ENCODE measurements around the gene CCNF.
A peak's percentile ranks its signal among the peaks of the same experiment; 100 is the strongest.
"Not testable (repeated sequence)": the region's sequence is repeated elsewhere in the genome, so short reads cannot be mapped to it uniquely, and the experiment has no call there.

CCNF gene

DNA sequence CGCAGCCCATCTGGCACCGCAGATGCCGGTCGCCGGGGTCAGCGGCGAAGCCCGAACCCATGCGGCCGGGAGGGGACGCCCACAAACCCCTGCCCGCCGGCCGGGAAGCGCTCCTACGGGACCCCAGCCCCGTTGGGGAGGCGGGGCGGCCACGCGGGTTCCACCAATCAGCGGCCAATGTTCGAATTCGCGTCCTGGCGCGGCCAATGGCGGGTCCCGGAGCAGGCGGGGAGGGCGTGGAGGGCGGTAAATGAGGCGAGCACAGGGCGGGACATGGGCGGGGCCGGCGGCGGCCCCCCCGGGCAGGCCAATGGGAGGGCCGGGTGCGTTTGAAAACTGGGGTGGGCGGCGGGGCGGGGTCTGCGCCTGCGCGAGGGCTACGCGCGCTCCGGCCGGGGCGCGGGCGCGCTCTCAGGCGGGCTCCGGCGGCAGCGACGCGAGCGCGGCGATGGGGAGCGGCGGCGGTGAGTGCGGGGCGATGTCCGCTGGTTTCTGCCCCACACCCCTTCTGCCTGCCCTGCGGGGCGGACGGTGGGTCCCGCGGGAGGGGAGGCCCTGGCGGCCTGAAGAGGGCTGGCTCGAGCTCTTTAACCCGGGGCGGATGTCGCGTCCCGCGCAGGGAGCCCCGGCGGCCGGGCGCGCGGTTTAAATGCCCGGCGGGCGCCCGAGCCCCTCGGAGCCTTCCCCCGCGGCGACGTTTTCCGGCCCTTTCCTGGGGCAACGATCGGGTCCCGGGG lies at the start of gene CCNF:
Gene CCNF, plus strand, starts transcription at position 414 of the 737 bp plus-strand sequence. Its CDS starts 35 bp downstream, at position 449.
- peak; percentile 97 to 98 for DNase-seq

GRCh38 chr16:2383501-2383900 lies 45.7 kb upstream of the CCNF start:
- DNase-seq, result no peak

DNA sequence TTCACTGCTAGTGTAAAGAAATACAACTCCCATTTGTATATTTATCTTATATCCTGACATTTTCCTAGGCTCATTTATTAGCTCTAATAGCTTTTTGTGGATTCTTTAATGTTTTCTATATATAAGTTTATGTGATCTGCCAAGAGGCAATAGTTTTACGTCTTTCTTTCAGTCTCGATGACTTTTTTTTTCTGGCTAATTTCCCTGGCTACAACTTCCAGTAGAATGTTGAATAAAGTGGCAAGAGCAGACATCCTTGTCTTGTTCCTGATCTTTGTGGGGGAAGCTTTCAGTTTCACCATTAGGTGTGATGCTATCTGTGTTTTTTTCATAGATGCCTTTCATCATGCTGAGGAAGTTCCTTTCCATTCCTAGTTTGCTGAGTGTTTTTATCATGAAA lies 44.8 kb upstream of the CCNF start:
- no peak for DNase-seq

GRCh38 chr16:2385190-2385836 lies 43.9 kb upstream of the CCNF start:
- no peak for DNase-seq

DNA sequence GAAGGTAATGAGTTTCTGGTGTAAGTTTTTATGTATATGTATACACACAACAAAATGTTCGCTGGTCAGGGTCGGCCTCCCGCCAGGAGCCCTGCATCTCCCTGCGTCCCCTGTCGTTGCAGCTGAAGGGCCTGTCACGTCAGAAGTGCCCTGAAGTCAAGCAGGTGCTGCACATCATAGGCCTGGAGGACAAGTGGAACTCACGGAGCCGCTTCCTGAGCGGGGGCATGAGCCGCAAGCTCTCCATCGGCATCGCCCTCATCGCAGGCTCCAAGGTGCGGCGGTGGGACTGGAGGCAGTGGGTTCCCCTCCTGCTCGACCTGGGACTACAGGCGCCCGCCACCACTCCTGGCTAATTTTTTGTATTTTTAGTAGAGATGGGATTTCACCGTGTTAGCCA lies 43.3 kb upstream of the CCNF start:
- not testable (repeated sequence) for DNase-seq

DNA sequence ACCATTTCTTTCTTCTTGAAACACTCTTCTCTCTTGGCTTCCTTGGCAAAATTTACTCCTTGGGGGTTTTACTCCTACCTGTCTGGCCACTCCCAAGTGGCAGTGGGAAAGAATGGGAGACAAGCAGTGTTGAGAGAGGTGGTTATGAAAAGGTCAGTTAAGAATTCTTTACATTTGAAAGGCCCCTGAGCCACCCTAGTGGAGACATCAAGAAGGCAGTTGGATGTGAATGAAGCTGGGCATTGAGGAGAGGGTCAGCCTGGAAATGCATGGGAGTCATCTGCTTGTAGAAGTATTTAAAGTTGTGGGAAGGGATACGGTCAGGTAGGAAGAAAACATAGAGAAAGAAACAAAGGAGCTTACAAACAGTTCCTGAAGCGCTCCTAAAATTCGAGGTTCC lies 42.3 kb upstream of the CCNF start:
- DNase-seq, result no peak

GRCh38 chr16:2388139-2388874 lies 40.9 kb upstream of the CCNF start:
- DNase-seq, result no peak

- DNase-seq, result no peak
Measured at GRCh38 chr16:2388875-2389433, 40.3 kb upstream of the CCNF start.

GRCh38 chr16:2392025-2392424 lies 37.2 kb upstream of the CCNF start:
- DNase-seq, result no peak

- DNase-seq, result no peak
Measured at GRCh38 chr16:2398520-2398919, 30.7 kb upstream of the CCNF start.

DNA sequence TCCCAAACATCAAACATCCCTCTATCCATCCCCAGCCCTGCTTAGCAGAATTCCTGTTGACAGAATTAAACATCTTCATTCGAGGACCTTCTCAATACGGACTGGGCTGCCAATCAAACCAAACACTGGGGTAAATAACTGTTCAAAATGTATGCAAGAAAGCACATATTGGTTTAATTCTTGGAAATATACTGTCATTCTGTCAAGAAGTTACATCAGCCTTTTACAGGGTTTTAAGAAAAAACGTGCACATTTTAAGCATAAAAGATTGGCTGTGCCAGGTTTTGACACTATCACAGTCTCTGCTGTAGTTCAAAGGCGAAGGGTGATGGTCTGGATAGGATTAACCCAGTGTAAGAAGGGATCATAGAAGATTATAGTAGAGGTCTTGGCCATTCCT lies 25.1 kb upstream of the CCNF start:
- no peak for DNase-seq

DNA sequence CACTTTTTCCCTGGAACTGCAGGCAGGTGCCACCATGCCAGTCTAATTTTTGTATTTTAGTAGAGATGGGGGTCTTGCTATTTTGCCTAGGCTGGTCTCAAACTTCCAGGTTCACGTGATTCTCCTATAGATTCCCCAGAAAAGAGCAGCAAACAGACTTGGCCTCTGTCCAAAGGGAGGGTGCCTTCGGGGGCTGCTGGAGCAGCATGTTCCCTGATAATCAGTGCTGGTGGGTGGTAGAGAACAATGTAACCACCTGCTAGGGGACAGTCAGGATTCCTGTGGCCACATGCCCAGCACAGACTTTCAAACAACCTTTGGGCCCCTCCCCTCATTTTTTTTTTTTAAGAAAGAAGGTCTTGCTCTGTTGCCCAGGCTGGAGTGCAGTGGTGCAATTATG lies 14.2 kb upstream of the CCNF start:
- DNase-seq, result no peak

DNA sequence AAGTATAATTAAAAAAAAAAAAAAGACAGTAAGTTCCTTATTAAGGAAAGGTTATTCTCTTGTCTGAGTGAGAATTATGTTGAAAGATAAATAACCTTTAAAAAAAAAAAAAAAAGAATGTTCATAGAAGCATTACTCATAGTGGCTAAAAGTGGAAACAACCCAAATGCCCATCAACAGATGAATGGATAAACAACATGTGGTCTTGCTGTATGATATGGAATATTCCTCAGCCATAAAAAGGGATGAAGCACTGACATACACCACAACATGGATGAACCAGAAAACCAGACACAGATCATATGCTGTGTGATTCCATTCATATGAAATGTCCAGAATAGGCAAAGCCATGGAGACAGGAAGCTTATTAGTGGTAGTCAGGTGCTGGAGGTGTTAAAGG lies 9.2 kb upstream of the CCNF start:
- no peak for DNase-seq

GRCh38 chr16:2422123-2422867 lies 7.0 kb upstream of the CCNF start:
- DNase-seq, result no peak

GRCh38 chr16:2424061-2425007 lies 4.9 kb upstream of the CCNF start:
- DNase-seq, result no peak

DNA sequence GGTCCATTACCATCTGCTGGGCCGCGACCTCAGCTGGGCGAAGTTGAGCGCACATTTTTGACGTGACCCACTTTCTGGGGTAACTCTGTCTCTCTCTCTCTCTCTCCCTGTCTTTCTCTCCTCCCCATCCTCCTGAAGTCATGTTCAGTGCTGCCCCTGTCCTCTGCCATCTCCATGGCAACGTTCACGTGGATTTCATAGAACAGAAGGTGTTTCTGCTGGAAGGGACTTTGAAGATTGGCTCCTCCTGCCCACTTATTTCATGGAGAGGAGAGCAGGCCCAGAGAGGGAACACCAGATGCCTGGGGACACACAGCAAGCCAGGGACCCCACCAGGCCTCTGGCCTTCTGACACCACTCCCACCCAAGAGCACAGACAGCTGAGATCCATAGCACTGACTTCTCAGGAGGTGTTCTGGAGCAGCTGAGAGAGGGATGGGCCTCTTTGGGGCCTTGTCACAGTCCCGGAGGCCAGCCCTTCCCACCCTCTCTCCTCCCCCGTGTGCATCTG lies 4.2 kb upstream of the CCNF start:
- no peak for DNase-seq

DNA sequence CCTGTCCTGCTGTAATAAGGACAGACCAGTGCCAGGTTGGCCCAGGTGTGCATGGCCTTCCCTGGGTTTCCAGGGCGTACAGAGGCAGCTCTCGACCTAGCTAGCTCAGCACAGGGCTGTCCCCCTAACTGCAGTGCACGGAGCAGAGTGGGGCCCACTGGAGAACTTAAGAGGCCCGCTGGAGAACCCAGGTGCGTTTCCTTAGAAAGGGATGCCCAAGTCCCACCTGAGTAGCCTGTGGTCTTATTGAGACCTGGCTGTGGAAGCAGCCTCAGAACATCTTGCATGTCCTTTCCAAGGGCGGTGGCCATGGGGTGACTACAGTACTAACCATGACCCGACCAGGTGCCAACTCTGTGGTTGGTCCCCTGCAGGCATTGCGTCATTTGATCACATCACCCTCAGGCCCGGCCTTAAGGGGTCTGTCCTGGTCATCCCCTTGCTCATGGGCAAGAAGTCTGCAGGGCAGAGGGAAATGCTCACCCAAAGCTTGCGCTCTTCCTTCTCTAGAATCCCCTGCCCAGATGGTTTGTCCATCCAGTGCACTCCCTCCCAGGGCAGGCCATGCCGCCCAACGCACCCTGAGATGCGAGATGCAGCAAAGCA lies 3.3 kb upstream of the CCNF start:
- DNase-seq, result no peak

GRCh38 chr16:2426941-2427361 lies 2.3 kb upstream of the CCNF start:
- no peak for DNase-seq

DNA sequence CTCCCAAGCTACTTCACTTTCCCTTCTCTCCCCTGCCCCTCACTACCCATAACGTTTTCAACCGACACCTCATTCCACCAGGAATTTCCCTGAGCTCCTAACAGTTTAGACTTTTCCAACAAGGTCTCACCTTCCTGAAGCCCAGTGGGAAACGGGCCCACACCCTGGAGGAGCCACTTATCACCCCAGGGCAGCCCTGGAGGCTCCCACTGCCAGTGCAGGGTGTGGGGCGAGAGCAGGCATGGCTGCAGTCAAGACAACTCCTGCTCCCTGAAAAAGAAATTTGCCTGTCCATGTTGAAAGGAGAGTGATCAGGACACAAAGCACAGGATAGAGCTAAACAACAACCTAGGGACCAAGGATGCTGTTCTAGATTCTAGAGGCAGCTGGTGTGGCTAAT lies 1.7 kb upstream of the CCNF start:
- DNase-seq, result no peak

DNA sequence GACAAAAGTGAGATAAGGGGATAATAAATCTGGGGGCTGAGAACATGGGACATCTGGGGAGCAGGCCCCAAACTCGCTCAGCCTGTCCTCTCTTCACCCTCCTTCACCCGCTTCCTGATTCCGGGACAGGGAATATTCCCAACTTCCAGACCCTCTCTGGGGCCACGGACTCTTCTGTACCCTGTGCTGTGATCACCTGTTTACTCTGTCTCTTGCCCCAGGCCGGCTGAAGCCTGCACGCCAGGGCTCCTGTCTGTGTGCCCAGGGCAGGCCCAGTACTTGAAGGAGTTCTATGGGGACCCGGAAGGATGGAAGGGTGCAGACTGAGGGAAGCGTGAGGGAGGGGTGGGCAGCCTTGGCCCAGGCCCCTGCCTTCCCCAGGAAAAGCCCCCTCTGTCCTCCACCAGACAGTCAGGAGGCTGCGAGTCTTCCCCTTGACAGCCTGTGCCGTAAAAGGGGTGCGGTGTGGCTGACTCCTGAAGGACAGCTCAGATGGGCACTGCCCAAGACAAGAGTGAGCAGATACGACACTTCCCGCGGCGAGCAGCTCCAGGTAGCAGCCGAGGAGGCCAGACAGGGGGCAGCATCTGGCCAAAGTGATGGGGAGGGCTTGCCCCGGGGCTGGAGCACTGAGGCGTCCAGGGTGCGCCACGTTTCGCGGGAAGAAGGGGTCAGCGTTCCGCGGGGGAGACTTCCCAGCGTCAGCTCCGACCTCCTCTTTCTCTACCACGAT lies 1.0 kb upstream of the CCNF start:
- no peak for DNase-seq

GRCh38 chr16:2428784-2429033 lies 538 bp upstream of the CCNF start:
- DNase-seq, result no peak
